ENCODE data around the gene PPM1B. TPM values are rescaled to one million over a fixed set of nuclear protein-coding genes. Genes with fewer than 3 reads are reported as not detected.
"Not testable (repeated sequence)": the region's sequence is repeated elsewhere in the genome, so short reads cannot be mapped to it uniquely, and the experiment has no call there.

PPM1B gene
- total and polyA plus RNA-seq, 2 donors (not counting 3 experiments of a cell fraction or from before 2014, with no cell fraction given), result 8.0 to 24.1 TPM

DNA sequence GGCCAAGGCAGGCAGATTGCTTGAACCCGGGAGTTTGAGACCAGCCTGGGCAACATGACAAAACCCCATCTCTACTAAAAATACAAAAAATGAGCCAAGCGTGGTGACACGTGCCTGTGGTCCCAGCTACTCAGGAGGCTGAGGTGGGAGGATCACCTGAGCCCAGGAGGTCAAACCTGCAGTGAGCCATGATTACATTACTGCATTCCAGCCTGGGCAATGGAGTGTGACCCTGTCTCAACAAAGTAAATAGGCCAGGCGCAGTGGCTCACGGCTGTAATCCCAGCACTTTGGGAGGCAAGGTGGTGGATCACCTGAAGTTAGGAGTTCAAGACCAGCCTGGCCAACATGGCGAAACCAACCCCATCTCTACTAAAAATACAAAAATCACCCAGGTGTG, 80.6 kb downstream of the PPM1B start:
- CTCF ChIA-PET; BruUV-seq (replicated peaks); intact Hi-C loops (cut with micrococcal nuclease); H3K4me3 ChIP-seq (replicated peaks in 1 of 3; ENCODE audit: insufficient read depth in 1 of 3, low read depth in 1 of 3, low read length in 3 of 3); dilution Hi-C loops (cut with MboI; ENCODE audit: extremely low pct_ligation_motif_present, low sequenced_read_pairs); H4K20me1 ChIP-seq (replicated peaks; ENCODE audit: control insufficient read depth, extremely low read depth, insufficient read depth, low read length); H3K9me1 ChIP-seq (replicated peaks; ENCODE audit: control insufficient read depth, extremely low read depth, insufficient read depth, low read length); H3K27ac ChIP-seq (ENCODE audit: insufficient read depth, low read depth, low read length); POLR2A ChIA-PET; H3K4me2 ChIP-seq (ENCODE audit: insufficient read depth, low read length); H3K9ac ChIP-seq (replicated peaks; ENCODE audit: extremely low read depth, insufficient read depth, low read length); H3K36me3 ChIP-seq (ENCODE audit: control insufficient read depth in 2 of 2, extremely low read depth in 1 of 2, insufficient read depth in 2 of 2, low read length in 2 of 2); FAIRE-seq; H3K4me1 ChIP-seq (ENCODE audit: control insufficient read depth, extremely low read depth, insufficient read depth, low read length); DNase-seq (ENCODE audit: low read depth, low spot score); H2AFZ ChIP-seq (ENCODE audit: low read depth, low read length); H3K9me3 ChIP-seq (replicated peaks; ENCODE audit: control insufficient read depth, insufficient read depth, low read length); H3K79me2 ChIP-seq (ENCODE audit: control insufficient read depth, insufficient read depth, low read length): not testable (repeated sequence)
- peaks cover 2 to 10% of the 10 kb centered on the region in 2 experiments for H3K27me3 ChIP-seq (ENCODE audit: control insufficient read depth in 2 of 2, insufficient read depth in 2 of 2, low read length in 2 of 2)

DNA sequence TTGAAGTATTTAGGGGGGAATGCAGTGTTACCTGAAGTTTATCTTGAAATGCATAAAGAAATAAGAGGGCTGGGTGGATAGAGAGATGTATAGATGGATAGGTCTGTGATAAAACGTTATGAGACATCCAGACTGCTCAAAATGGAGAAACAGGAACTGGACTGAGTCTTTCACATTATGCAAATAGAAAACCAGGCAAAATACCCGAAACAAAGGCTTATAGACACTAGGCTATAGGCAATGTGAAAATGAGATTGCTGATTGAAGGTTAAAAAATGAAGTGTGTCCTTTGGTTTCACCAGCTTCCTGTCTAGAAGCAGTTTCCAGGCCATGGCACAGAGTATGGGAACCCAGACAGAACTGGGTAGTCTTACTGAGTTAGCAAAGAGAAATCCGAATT, 81.7 kb downstream of the PPM1B start:
- CTCF ChIA-PET, result no interaction called here

More for the DNA sequence above, 81.7 kb downstream of the PPM1B start:
- Histone ChIP-seq H3K4me1 (ENCODE audit: control insufficient read depth, extremely low read depth, insufficient read depth, low read length) (no peaks in the 10 kb centered on the region), H3K9ac (replicated peaks; ENCODE audit: extremely low read depth, insufficient read depth, low read length) (no peak overlapping the region), H4K20me1 (replicated peaks; ENCODE audit: control insufficient read depth, extremely low read depth, insufficient read depth, low read length) (no peaks in the 10 kb centered on the region), H3K9me1 (replicated peaks; ENCODE audit: control insufficient read depth, extremely low read depth, insufficient read depth, low read length) (no peaks in the 10 kb centered on the region), H3K27ac (ENCODE audit: insufficient read depth, low read depth, low read length) (no peak overlapping the region), H3K4me3 (replicated peaks in 1 of 3; ENCODE audit: insufficient read depth in 1 of 3, low read depth in 1 of 3, low read length in 3 of 3) (no peak overlapping the region), H3K4me2 (ENCODE audit: insufficient read depth, low read length) (no peak overlapping the region), H3K79me2 (ENCODE audit: control insufficient read depth, insufficient read depth, low read length) (no peaks in the 10 kb centered on the region), H3K36me3 (ENCODE audit: control insufficient read depth in 2 of 2, extremely low read depth in 1 of 2, insufficient read depth in 2 of 2, low read length in 2 of 2) (no peaks in the 10 kb centered on the region), H3K27me3 (ENCODE audit: control insufficient read depth in 2 of 2, insufficient read depth in 2 of 2, low read length in 2 of 2) (peaks cover 2 to 4% of the 10 kb centered on the region in 2 experiments), H2AFZ (ENCODE audit: low read depth, low read length) (no peak overlapping the region), H3K9me3 (replicated peaks; ENCODE audit: control insufficient read depth, insufficient read depth, low read length) (no peaks in the 10 kb centered on the region)
- no peak for FAIRE-seq
- intact Hi-C loops (cut with micrococcal nuclease) (no loop called here), dilution Hi-C loops (cut with MboI; ENCODE audit: extremely low pct_ligation_motif_present, low sequenced_read_pairs) (no loop called here)
- POLR2A ChIA-PET, result no interaction called here
- TF ChIP-seq GATA2 (IDR thresholded peaks at IDR 0.05; ENCODE audit: insufficient read depth, insufficient read length, low read depth, low read length) (no peak), POLR2A (IDR thresholded peaks at IDR 0.05; ENCODE audit: low read depth, low read length) (no peak), MYC (IDR thresholded peaks at IDR 0.05; ENCODE audit: low read depth, low read length) (no peak), POLR2AphosphoS5 (IDR thresholded peaks at IDR 0.05; ENCODE audit: insufficient read depth, low read depth, low read length) (no peak), EZH2 (IDR thresholded peaks at IDR 0.05; ENCODE audit: borderline replicate concordance, low read depth, low read length, severe bottlenecking) (no peak), FOS (IDR thresholded peaks at IDR 0.05; ENCODE audit: borderline replicate concordance, insufficient read depth, low read length) (no peak), JUN (IDR thresholded peaks at IDR 0.05; ENCODE audit: borderline replicate concordance, insufficient read depth, insufficient read length, low read depth) (no peak)
- TF ChIP-seq, protein P1, sequence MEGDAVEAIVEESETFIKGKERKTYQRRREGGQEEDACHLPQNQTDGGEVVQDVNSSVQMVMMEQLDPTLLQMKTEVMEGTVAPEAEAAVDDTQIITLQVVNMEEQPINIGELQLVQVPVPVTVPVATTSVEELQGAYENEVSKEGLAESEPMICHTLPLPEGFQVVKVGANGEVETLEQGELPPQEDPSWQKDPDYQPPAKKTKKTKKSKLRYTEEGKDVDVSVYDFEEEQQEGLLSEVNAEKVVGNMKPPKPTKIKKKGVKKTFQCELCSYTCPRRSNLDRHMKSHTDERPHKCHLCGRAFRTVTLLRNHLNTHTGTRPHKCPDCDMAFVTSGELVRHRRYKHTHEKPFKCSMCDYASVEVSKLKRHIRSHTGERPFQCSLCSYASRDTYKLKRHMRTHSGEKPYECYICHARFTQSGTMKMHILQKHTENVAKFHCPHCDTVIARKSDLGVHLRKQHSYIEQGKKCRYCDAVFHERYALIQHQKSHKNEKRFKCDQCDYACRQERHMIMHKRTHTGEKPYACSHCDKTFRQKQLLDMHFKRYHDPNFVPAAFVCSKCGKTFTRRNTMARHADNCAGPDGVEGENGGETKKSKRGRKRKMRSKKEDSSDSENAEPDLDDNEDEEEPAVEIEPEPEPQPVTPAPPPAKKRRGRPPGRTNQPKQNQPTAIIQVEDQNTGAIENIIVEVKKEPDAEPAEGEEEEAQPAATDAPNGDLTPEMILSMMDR (IDR thresholded peaks at IDR 0.05; ENCODE audit: extremely low read depth in 1 of 2, insufficient read depth in 1 of 2, low read depth in 1 of 2, low read length in 2 of 2), result no peak
- TF ChIP-seq, protein P2, sequence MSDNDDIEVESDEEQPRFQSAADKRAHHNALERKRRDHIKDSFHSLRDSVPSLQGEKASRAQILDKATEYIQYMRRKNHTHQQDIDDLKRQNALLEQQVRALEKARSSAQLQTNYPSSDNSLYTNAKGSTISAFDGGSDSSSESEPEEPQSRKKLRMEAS (IDR thresholded peaks at IDR 0.05; ENCODE audit: insufficient read depth, insufficient read length), result no peak
- no peak for DNase-seq (ENCODE audit: low read depth, low spot score)
- BruUV-seq (replicated peaks), result no TSS peak

Measured in endothelial cell of umbilical vein (primary cell).